GM12872 (cell line): ENCODE data around the gene PKNOX2.

Experiments
- CTCF ChIP-seq: IDR thresholded peaks from 3 replicates; pipeline ENCODE4 v1.5.1; 2011; ENCODE audit warnings: low read depth, mild to moderate bottlenecking, low read length, moderate library complexity; ENCODE audit not compliant: insufficient read depth

The PKNOX2 gene

DNA sequence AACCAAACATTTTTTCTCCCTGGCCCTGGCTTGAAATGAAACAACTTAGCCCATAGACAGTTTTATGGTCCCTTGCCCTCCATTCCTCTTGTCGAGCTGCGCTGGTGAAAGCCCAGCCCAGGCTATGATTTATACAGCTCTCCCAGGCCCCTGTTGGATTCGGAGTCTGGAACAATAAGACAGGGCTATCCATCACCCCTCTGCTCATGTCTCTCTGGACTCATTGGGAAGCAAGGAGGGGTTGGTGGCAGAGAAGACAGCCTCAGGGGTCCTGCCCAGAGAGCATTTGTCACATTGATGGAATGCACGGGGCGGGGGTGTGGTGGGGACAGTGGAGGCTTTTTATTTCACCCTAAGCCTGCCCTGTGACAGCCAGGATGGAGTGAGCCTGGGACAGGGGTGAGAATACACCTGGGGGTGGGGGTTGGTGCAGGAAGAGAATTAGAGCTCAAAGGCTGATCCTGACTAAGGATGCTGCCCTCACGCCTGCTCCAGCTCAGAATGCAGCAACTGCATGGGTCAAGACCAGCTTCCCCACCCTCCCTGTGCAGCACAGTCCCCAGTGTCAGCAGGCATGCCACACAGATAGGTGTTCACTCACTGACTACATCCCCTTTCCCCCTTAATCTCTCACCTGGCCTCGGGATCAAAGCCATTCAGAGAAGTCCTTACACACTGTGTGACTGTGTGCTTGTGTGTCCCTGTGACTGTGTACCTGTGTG is 10.0 kb upstream of the PKNOX2 start:
- no peak for TF ChIP-seq CTCF

- TF ChIP-seq CTCF, result no peak
Observed at GRCh38 chr11:125155100-125155444, 9.5 kb upstream of the PKNOX2 start.

- no peak for TF ChIP-seq CTCF
Observed at GRCh38 chr11:125155767-125156166, 8.8 kb upstream of the PKNOX2 start.

GRCh38 chr11:125156346-125157117 is 8.0 kb upstream of the PKNOX2 start:
- TF ChIP-seq CTCF, result no peak

DNA sequence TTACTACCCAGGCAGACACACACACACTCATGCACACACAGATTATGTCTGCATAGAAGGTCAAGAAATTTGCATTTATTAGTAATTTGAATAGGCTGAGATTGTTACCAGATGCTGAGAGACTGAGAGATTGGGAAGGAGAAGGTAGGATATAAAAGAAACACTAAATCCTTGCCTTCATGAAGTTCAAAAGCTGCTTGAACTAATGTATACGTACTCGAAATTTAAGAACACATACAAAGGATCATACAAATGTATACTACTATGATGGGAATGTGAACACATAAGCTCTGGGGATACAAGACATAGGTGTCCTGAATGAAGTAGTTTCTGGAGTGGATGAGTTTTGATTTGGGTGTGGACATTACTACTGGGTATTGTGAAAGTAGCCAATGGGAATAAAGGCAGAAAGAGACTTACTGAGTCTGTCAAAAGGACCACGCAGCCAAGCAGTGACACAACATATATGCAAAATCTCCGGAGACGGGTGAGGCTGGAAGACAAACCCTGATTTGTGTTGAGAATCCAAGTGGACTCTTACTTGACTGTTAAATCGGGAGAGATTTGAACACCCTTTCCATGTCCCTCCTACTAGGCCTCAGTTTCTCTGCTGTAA is 7.3 kb upstream of the PKNOX2 start:
- no peak for TF ChIP-seq CTCF

DNA sequence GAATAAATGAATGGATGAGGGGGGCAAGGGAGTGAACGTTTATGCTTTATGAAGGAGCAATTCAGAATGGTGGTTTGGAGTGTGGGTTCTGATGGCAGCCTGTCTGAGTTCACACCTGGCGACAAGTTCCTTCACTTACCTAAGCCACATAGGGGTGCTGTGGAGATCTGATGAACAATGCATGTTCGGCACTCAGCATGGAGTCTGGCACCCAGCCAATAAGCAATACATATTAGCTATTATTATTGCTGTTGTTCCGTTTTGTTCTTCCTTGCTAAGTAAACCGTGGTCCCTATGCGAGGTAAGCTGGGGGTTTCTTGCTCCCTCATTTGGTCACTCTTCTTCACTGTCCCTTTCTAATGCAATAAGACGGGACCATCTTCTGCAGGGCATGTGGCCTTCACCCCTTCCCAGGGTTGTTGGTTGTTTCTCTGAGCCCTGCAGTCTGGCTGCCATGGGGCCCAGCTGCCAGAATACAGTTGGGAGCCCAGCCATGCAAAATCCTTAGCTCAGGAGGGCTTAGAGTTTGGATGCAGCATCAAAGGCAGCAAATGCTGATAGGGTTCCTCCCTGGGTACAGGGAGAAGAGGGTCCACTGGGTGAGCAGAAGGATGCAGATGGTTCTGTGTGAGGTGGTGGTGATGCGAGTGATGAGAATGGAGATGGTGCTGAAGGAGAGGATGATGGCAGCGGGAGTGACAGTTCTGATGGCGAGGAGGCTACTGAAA is 6.4 kb upstream of the PKNOX2 start:
- TF ChIP-seq CTCF, result no peak

GRCh38 chr11:125162743-125163142 is 1.8 kb upstream of the PKNOX2 start:
- TF ChIP-seq CTCF, result no peak
